ENCODE measurements around the gene TTC38. TPM values are rescaled to one million over a fixed set of nuclear protein-coding genes. Genes with fewer than 3 reads are reported as not detected.

TTC38 gene
- total RNA-seq, 1 experiment from 2014 or later, result 31.5 TPM

DNA sequence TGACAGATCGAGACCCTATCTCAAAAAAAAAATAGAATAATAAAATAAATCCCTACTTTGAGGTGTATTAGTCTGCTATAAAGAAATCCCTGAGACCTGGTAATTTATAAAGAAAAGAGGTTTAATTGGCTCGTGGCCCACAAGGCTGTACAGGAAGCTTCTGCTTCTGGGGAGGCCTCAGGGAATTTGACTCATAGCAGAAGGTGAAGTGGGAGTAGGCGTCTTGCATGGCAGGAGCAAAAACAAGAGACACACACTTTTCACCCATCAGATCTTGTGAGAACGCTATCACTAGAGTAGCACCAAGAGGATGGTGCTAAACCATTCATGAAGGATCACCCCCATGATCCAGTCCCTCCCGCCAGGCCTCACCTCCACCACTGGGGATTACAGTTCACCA lies 46.9 kb upstream of the TTC38 start:
- Mint-ChIP-seq H3K27me3 (ENCODE audit: low read depth) (no peaks in the 10 kb centered on the region), H3K4me1 (peaks cover 5 to 14% of the 10 kb centered on the region in 2 experiments), H3K27ac (no peak overlapping the region), H3K9me3 (no peaks in the 10 kb centered on the region; a peak in 2 of 5 replicates), H3K36me3 (ENCODE audit: insufficient read depth in 1 of 3, low read depth in 3 of 3) (peaks cover 0 to 23% (median 0%) of the 10 kb centered on the region in 3 experiments; a peak in 2 of 7 replicates), H3K4me3 (no peak overlapping the region)
- no peak for DNase-seq
- Histone ChIP-seq H3K9ac (ENCODE audit: extremely low read depth, insufficient read length, low read length) (no peak overlapping the region), H3K27ac (ENCODE audit: insufficient read length, low read depth, low read length) (no peak overlapping the region), H4K20me1 (ENCODE audit: control insufficient read depth, insufficient read depth, insufficient read length) (no peaks in the 10 kb centered on the region), H2BK20ac (ENCODE audit: low read depth, low read length, poor library complexity, severe bottlenecking) (no peak overlapping the region), H3K79me2 (ENCODE audit: insufficient read depth, low read length) (no peaks in the 10 kb centered on the region), H2AFZ (ENCODE audit: low read length) (no peak overlapping the region), H3K4me2 (ENCODE audit: insufficient read depth, insufficient read length, low read length) (no peak overlapping the region), H2BK12ac (ENCODE audit: insufficient read length, low read depth, low read length) (no peak overlapping the region), H3K4ac (ENCODE audit: low read depth, low read length) (no peak overlapping the region), H2BK5ac (ENCODE audit: insufficient read length, low read length) (no peak overlapping the region), H3K23me2 (ENCODE audit: insufficient read length, low read depth, low read length, poor library complexity, severe bottlenecking) (no peaks in the 10 kb centered on the region), H4K8ac (replicated peaks; ENCODE audit: insufficient read length, low read depth, low read length) (no peak overlapping the region), H2BK15ac (ENCODE audit: low read depth, low read length) (no peak overlapping the region), H3K27me3 (ENCODE audit: insufficient read depth, low read length) (no peaks in the 10 kb centered on the region), H3K79me1 (ENCODE audit: insufficient read depth, low read depth, low read length, poor library complexity, severe bottlenecking) (no peaks in the 10 kb centered on the region), H3K23ac (ENCODE audit: insufficient read length, low read depth, low read length) (no peak overlapping the region), H3K56ac (ENCODE audit: insufficient read length, low read depth, low read length) (no peak overlapping the region), H3K4me1 (ENCODE audit: insufficient read depth, low read length) (no peaks in the 10 kb centered on the region), H3K9me3 (ENCODE audit: control insufficient read depth, low read depth, low read length) (no peaks in the 10 kb centered on the region), H3K14ac (ENCODE audit: insufficient read depth, low read length) (no peak overlapping the region), H4K5ac (ENCODE audit: insufficient read length, low read depth, low read length) (no peak overlapping the region), H3T11ph (ENCODE audit: low read length) (no peak overlapping the region), H2AK5ac (ENCODE audit: insufficient read length, low read length) (no peak overlapping the region), H4K91ac (ENCODE audit: insufficient read length, low read depth, low read length) (no peak overlapping the region), H2BK120ac (ENCODE audit: low read depth, low read length, poor library complexity, severe bottlenecking) (no peak overlapping the region), H3K18ac (ENCODE audit: insufficient read length, low read depth, low read length) (no peak overlapping the region)
- no CpG with 5 or more reads among the region's 5 CpGs for WGBS (ENCODE audit: extremely low coverage, insufficient read length, low lambda C conversion rate)
- TF ChIP-seq, protein P1, sequence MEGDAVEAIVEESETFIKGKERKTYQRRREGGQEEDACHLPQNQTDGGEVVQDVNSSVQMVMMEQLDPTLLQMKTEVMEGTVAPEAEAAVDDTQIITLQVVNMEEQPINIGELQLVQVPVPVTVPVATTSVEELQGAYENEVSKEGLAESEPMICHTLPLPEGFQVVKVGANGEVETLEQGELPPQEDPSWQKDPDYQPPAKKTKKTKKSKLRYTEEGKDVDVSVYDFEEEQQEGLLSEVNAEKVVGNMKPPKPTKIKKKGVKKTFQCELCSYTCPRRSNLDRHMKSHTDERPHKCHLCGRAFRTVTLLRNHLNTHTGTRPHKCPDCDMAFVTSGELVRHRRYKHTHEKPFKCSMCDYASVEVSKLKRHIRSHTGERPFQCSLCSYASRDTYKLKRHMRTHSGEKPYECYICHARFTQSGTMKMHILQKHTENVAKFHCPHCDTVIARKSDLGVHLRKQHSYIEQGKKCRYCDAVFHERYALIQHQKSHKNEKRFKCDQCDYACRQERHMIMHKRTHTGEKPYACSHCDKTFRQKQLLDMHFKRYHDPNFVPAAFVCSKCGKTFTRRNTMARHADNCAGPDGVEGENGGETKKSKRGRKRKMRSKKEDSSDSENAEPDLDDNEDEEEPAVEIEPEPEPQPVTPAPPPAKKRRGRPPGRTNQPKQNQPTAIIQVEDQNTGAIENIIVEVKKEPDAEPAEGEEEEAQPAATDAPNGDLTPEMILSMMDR (conservative IDR thresholded peaks at IDR 0.05), result no peak

All from H9 (cell line).